IMR-90 (cell line): ENCODE results near the gene SLC9A6.

Experiments used
- BHLHE40 ChIP-seq: fragments of 150-350 bp; IDR thresholded peaks from 2 replicates; pipeline ENCODE4 v1.6.1; 2016; ENCODE audit warnings: mild to moderate bottlenecking, low read depth, low read length
- CHD1 ChIP-seq: IDR thresholded peaks from 2 replicates; pipeline ENCODE4 v1.6.1; 2012; ENCODE audit warnings: low read depth, low read length, improper control_type of control experiment
- CTCF ChIP-seq: conservative IDR thresholded peaks from 2 replicates; pipeline ENCODE4 v1.5.1; 2012; ENCODE audit warnings: mild to moderate bottlenecking, low read depth, low read length, improper control_type of control experiment
- FOS ChIP-seq: fragments of 150-350 bp; IDR thresholded peaks from 2 replicates; pipeline ENCODE4 v1.6.1; 2016; ENCODE audit warnings: low read depth, low read length
- MAZ ChIP-seq: IDR thresholded peaks from 2 replicates; pipeline ENCODE4 v1.6.1; 2012; ENCODE audit warnings: low read depth, mild to moderate bottlenecking, low read length, improper control_type of control experiment, moderate library complexity, borderline replicate concordance
- MXI1 ChIP-seq: IDR thresholded peaks from 2 replicates; pipeline ENCODE4 v1.6.1; 2012; ENCODE audit warnings: low read depth, mild to moderate bottlenecking, low read length, moderate library complexity, borderline replicate concordance
- POLR2A ChIP-seq: IDR thresholded peaks from 2 replicates; pipeline ENCODE4 v1.6.1; 2012; ENCODE audit warnings: mild to moderate bottlenecking, low read depth, low read length
- RAD21 ChIP-seq: IDR thresholded peaks from 2 replicates; pipeline ENCODE4 v1.6.1; 2012; ENCODE audit warnings: low read length, improper control_type of control experiment
- RCOR1 ChIP-seq: IDR thresholded peaks from 2 replicates; pipeline ENCODE4 v1.6.1; 2012; ENCODE audit warnings: mild to moderate bottlenecking, low read length, improper control_type of control experiment; ENCODE audit not compliant: insufficient replicate concordance
- RFX5 ChIP-seq: IDR thresholded peaks from 2 replicates; pipeline ENCODE4 v1.8.0; 2012; ENCODE audit warnings: low read depth, mild to moderate bottlenecking, low read length, moderate library complexity
- SMC3 ChIP-seq: fragments of 150-350 bp; IDR thresholded peaks from 2 replicates; pipeline ENCODE4 v1.6.1; 2016; ENCODE audit warnings: low read depth, mild to moderate bottlenecking, antibody characterized with exemption, low read length, moderate library complexity
- USF2 ChIP-seq: fragments of 150-350 bp; IDR thresholded peaks from 2 replicates; pipeline ENCODE4 v1.6.1; 2017; ENCODE audit warnings: mild to moderate bottlenecking, antibody characterized with exemption, low read length, low read depth
- TF ChIP-seq, protein P1 (sequence below): fragments of 150-350 bp; IDR thresholded peaks from 2 replicates; pipeline ENCODE4 v1.6.1; 2016; ENCODE audit warnings: low read depth, mild to moderate bottlenecking, low read length, moderate library complexity, borderline replicate concordance

- TF ChIP-seq RFX5 (no peak), RCOR1 (no peak), CTCF (no peak), MAZ (no peak), MXI1 (no peak), POLR2A (no peak), BHLHE40 (no peak), FOS (no peak), CHD1 (no peak), USF2 (no peak), SMC3 (no peak), RAD21 (no peak)
- TF ChIP-seq, protein P1, sequence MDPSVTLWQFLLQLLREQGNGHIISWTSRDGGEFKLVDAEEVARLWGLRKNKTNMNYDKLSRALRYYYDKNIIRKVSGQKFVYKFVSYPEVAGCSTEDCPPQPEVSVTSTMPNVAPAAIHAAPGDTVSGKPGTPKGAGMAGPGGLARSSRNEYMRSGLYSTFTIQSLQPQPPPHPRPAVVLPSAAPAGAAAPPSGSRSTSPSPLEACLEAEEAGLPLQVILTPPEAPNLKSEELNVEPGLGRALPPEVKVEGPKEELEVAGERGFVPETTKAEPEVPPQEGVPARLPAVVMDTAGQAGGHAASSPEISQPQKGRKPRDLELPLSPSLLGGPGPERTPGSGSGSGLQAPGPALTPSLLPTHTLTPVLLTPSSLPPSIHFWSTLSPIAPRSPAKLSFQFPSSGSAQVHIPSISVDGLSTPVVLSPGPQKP: no peak
Observed at GRCh38 chrX:135984256-135984655, 979 bp upstream of the SLC9A6 start.
